Stimulated activated CD4-positive, alpha-beta T cell treated with anti-CD3 and anti-CD28 coated beads, Interleukin-12 subunit alpha, Interleukin-12 subunit beta, amount 100 ng/mL, for 24 hours (primary cell): ENCODE data around the gene HOXD3.

Source experiments
- DNase-seq, 2 experiments: peaks; one replicate each; pipeline ENCODE4 v3.0.0-alpha.2; 2020; ENCODE audit warnings: low read depth in 2 of 2

Gene HOXD3

GRCh38 chr2:176156807-176157498, at the start of gene HOXD3:
Gene HOXD3 (plus strand): TSS chr2:176157307. CDS start chr2:176169115, 11,808 bp downstream.
- DNase-seq: no peak

GRCh38 chr2:176107731-176108181, 49.4 kb upstream of the HOXD3 start:
- DNase-seq: no peak

GRCh38 chr2:176109192-176109901, 47.8 kb upstream of the HOXD3 start:
- no peak for DNase-seq

DNA sequence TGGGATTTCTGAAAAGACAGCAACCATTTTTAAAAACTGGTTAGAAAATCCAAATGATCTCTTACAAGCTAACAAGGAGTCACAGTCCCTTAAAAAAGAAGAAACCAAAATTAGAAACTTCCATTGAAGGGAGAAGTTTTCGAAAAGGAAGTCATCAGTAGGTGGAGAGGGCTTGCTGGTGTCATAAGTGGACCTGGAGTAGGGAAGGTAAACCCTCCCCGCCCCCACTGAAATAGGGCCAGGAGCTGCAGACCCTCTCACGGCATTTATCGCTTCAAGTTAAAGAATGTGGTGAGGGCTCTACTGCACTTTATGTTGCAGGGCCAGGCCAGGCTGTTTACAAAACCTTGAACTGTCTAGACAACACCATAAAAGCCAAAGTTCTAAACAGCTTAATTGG, 47.2 kb upstream of the HOXD3 start:
- DNase-seq: no peak

GRCh38 chr2:176110415-176111308, 46.4 kb upstream of the HOXD3 start:
- no peak for DNase-seq

GRCh38 chr2:176111309-176111663, 45.8 kb upstream of the HOXD3 start:
- DNase-seq: no peak

GRCh38 chr2:176111846-176112374, 45.2 kb upstream of the HOXD3 start:
- DNase-seq: no peak

DNA sequence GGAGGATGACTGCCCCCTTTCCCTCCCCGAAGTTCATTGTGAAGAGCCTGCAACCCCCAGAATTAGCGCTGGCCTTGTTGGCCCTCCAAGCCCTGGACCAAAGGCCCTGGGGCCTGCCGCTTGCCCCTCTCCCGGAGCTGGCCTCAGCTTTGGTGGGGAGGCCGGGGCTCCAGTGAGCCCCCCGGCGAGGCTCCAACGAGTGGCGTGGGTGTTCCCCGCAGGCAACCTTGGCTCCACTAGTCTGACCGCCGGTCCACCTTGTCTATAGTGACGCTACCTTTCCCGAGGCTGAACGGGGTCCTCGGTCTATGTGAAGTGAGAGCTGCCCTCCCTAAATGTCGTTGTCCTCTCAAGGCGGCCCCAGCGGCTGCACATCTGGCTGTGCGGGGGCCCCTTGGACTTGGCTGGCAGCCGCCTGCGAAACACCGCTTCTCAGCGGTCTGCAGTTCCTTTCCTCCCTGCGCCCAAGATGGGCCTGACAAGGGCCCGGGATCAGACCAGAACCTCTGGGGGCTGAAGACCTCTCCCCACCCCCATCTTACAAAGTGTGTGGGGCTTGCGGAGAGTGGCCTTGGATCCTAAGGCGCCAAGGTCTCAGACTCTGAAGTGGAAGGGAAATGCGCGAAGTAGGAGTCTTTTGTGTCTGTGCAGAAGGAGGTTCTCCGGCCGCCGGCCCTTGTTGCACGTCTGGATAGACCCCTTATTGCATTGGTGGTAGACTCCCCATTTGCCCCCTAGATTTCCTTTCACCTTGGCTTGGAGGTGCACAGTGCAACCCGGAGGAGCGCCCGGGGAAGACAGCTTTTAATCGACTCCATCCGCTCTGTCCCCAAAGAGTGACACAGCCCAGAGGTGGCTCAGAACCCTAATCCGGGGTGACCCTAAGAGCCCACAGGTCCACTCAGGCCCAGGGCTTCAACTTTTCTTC, 44.5 kb upstream of the HOXD3 start:
- no peak for DNase-seq

DNA sequence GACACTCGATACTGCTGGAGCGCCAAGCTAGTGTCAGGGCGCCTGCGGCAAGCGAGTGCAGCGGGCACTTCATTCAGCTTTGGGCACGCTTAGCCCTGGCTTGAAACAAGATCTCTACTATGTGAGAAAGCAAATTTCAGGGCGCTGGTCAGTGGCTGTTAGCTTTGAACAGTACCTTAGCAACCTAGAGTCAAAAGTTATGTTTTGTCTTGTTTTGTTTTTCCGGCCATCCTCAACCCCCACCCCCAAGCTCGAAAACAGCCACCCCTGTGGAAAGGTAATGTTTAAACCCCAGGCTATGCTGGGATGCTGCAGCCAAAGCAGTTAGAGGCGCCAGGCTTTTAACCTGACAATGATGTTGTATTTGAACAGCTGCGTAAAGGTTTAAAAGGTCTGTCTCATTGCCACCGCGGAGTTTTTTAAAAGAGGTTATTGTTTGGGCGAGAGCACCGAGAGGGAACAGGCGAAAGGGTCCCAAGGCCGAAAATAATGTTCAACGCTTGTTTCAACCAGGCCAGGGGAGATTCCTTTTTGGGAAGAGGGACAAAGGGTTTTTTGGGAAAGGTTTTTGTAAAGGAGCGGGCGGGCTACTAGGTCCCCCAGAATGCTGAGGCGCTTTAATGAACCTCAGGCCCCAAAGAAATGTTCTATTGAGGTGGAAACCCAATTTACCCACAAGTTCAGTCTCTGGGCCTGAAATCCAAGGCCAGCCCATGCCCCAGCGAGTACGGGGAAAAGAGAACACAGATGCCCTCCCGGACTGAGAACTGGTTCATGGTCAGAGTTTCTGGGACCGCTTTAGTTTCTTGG, 42.8 kb upstream of the HOXD3 start:
- DNase-seq: no peak

- no peak for DNase-seq
These were observed 42.0 kb upstream of the HOXD3 start for GRCh38 chr2:176114930-176115625.

- no peak for DNase-seq
These were observed 41.0 kb upstream of the HOXD3 start, which contains the start of gene HOXD10 for GRCh38 chr2:176115883-176116813. Gene HOXD10 (plus strand): TSS chr2:176116778. CDS start chr2:176116834, 56 bp downstream.

DNA sequence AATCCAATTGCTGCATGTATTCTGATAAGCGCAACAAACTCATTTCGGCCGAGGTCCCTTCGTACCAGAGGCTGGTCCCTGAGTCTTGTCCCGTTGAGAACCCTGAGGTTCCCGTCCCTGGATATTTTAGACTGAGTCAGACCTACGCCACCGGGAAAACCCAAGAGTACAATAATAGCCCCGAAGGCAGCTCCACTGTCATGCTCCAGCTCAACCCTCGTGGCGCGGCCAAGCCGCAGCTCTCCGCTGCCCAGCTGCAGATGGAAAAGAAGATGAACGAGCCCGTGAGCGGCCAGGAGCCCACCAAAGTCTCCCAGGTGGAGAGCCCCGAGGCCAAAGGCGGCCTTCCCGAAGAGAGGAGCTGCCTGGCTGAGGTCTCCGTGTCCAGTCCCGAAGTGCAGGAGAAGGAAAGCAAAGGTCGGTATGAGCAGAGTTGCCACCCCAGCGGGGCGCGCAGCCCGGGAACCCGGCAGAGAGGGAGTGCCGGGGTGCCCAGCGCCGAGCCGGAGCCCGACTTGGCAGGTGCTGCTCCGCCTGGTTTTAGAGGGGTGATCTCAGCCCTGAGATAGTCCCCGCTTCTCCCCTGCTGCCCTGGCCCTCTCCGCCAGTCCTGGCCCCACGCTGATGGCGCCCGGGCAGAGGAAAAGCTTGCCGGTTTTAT, 39.8 kb upstream of the HOXD3 start:
- no peak for DNase-seq

DNA sequence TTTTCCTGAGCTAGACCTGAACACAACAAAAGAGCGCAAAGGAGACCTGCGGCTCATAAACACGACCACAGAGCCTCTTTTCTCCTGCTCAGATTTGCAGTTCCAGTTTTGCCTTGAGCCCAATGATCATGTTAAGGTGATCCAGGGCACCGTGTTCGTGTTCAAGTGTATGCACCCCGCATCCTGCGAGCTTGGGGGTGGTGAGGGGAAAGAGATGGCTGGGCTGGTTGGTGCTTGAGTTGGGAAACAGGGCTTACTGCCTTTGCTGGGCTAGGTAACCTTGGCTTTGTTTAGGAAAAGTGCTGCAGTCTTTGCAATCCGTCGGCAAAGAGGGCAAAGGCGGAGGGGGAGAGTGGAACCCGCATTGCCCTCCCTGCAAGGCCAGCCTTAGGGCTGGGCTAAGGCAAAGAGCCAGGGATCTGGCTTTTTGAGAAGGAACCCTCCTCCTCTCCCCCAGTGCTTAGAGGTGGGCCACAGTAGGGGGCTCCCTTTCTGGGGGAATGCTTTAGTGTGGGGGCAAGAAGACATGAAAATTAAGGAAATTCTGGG, 39.2 kb upstream of the HOXD3 start:
- no peak for DNase-seq

GRCh38 chr2:176118601-176119339, 38.3 kb upstream of the HOXD3 start:
- no peak for DNase-seq

DNA sequence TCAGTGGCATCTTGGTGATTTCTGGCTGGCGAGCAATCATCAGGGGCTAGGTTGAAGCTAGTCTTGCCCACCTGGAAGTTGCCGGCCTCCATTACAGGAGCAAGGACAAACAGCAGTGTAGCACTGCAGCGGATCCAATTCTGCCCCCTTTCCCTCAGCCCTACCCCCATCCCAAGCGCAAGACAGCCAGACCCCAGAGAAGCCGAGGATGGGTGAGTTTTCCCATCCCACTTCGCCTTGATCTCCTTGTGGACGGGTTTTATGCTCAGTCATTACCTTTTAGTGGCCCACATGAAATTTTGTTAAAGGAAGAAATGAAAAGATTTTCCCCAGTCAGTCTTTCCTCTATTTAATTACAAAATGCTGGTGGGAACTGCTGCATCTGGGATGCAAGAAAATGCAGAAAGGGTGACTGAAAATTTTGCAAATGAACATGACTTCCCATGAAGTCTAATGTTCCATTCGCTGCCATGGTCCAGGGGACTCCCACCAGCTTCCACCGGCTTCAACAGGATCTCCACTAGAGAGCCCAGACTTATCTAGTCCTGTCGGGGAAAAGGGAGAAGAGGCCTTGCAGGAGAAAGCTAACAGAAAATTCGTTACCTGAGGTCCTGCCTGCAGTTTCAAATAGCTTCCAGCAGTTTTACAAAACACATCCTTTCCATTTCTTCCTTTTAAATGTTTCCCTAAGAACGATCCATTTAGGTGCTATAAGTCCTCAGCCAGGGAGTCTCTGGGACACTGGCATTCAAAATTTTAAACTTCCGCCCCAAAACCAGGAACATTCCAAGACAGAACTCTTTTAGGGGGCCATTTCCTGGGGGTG, 36.5 kb upstream of the HOXD3 start:
- DNase-seq: no peak
